ENCODE results near the gene SRGAP1.
"Not testable (repeated sequence)": the region's sequence is repeated elsewhere in the genome, so short reads cannot be mapped to it uniquely, and the experiment has no call there.

Gene SRGAP1

GRCh38 chr12:63841571-63841970 is 2.9 kb upstream of the SRGAP1 start:
- Histone ChIP-seq H3K27ac (replicated peaks; ENCODE audit: low read length) (no peak overlapping the region), H2BK120ac (ENCODE audit: low read depth, low read length) (no peak overlapping the region), H3K23ac (ENCODE audit: low read depth, low read length, poor library complexity) (no peak overlapping the region), H2BK15ac (ENCODE audit: low read length) (no peak overlapping the region), H3K4me2 (ENCODE audit: insufficient read depth, low read length, poor library complexity, severe bottlenecking) (no peak overlapping the region), H3K9me3 (replicated peaks in 1 of 2; ENCODE audit: control insufficient read depth in 2 of 2, insufficient read depth in 1 of 2, low read depth in 1 of 2, low read length in 2 of 2) (no peaks in the 10 kb centered on the region), H2AFZ (ENCODE audit: low read length) (no peak overlapping the region), H4K91ac (ENCODE audit: low read depth, low read length, poor library complexity) (no peak overlapping the region), H3K4ac (ENCODE audit: low read length) (no peak overlapping the region), H3K4me1 (ENCODE audit: control insufficient read depth in 2 of 2, insufficient read depth in 1 of 2, low read depth in 1 of 2, low read length in 2 of 2) (peaks cover 2 to 3% of the 10 kb centered on the region in 2 donors), H2AK5ac (ENCODE audit: low read depth, low read length) (no peak overlapping the region), H3K36me3 (replicated peaks in 1 of 2; ENCODE audit: control insufficient read depth in 2 of 2, insufficient read depth in 2 of 2, low read length in 2 of 2) (no peaks in the 10 kb centered on the region), H2BK5ac (ENCODE audit: low read length) (no peak overlapping the region), H3K79me1 (ENCODE audit: low read depth, low read length) (no peaks in the 10 kb centered on the region), H3K9ac (ENCODE audit: low read depth, low read length, poor library complexity) (no peak overlapping the region), H2BK12ac (ENCODE audit: low read length) (no peak overlapping the region), H3K4me3 (ENCODE audit: low read length in 2 of 2) (no peak overlapping the region), H3K18ac (ENCODE audit: low read length) (no peak overlapping the region), H4K8ac (ENCODE audit: low read depth, low read length) (no peak overlapping the region), H3K14ac (ENCODE audit: low read length) (no peak overlapping the region), H3K27me3 (ENCODE audit: control insufficient read depth in 3 of 3, insufficient read depth in 3 of 3, low read depth in 1 of 3, low read length in 3 of 3) (no peaks in the 10 kb centered on the region)
- WGBS, 2 donors (ENCODE audit: extremely low coverage in 2 of 2, insufficient read length in 2 of 2, insufficient replicate concordance in 1 of 2) = no CpG with 5 or more reads among the region's 4 CpGs
- no peak for DNase-seq (ENCODE audit: low spot score)

GRCh38 chr12:63842750-63843149 is 1.8 kb upstream of the SRGAP1 start:
- no CpG with 5 or more reads among the region's 17 CpGs for WGBS, 2 donors (ENCODE audit: extremely low coverage in 2 of 2, insufficient read length in 2 of 2, insufficient replicate concordance in 1 of 2)
- not testable (repeated sequence) for H3K9ac ChIP-seq (ENCODE audit: low read depth, low read length, poor library complexity); H3K4me1 ChIP-seq (ENCODE audit: control insufficient read depth in 2 of 2, insufficient read depth in 1 of 2, low read depth in 1 of 2, low read length in 2 of 2); H3K9me3 ChIP-seq (replicated peaks in 1 of 2; ENCODE audit: control insufficient read depth in 2 of 2, insufficient read depth in 1 of 2, low read depth in 1 of 2, low read length in 2 of 2); DNase-seq (ENCODE audit: low spot score); H3K14ac ChIP-seq (ENCODE audit: low read length); H3K27ac ChIP-seq (replicated peaks; ENCODE audit: low read length); H3K4ac ChIP-seq (ENCODE audit: low read length); H3K23ac ChIP-seq (ENCODE audit: low read depth, low read length, poor library complexity); H3K18ac ChIP-seq (ENCODE audit: low read length); H3K36me3 ChIP-seq (replicated peaks in 1 of 2; ENCODE audit: control insufficient read depth in 2 of 2, insufficient read depth in 2 of 2, low read length in 2 of 2); H4K8ac ChIP-seq (ENCODE audit: low read depth, low read length); H2BK120ac ChIP-seq (ENCODE audit: low read depth, low read length); H3K27me3 ChIP-seq (ENCODE audit: control insufficient read depth in 3 of 3, insufficient read depth in 3 of 3, low read depth in 1 of 3, low read length in 3 of 3); H2AK5ac ChIP-seq (ENCODE audit: low read depth, low read length); H2BK15ac ChIP-seq (ENCODE audit: low read length); H3K79me1 ChIP-seq (ENCODE audit: low read depth, low read length); H4K91ac ChIP-seq (ENCODE audit: low read depth, low read length, poor library complexity); H2BK5ac ChIP-seq (ENCODE audit: low read length); H2BK12ac ChIP-seq (ENCODE audit: low read length); H3K4me2 ChIP-seq (ENCODE audit: insufficient read depth, low read length, poor library complexity, severe bottlenecking); H3K4me3 ChIP-seq (ENCODE audit: low read length in 2 of 2)
- H2AFZ ChIP-seq (ENCODE audit: low read length) = peak overlapping the region; percentile 99

- no peak for DNase-seq (ENCODE audit: low spot score)
- no peak overlapping the region for H3K4ac ChIP-seq (ENCODE audit: low read length)
- peak overlapping the region; percentile 70 for H3K18ac ChIP-seq (ENCODE audit: low read length)
- no peaks in the 10 kb centered on the region for H3K9me3 ChIP-seq (replicated peaks in 1 of 2; ENCODE audit: control insufficient read depth in 2 of 2, insufficient read depth in 1 of 2, low read depth in 1 of 2, low read length in 2 of 2)
- no peaks in the 10 kb centered on the region for H3K36me3 ChIP-seq (replicated peaks in 1 of 2; ENCODE audit: control insufficient read depth in 2 of 2, insufficient read depth in 2 of 2, low read length in 2 of 2)
- no peak overlapping the region for H4K91ac ChIP-seq (ENCODE audit: low read depth, low read length, poor library complexity)
- no CpG with 5 or more reads among the region's 28 CpGs for whole genome bisulfite sequencing, 2 donors (ENCODE audit: extremely low coverage in 2 of 2, insufficient read length in 2 of 2, insufficient replicate concordance in 1 of 2)
- H2AFZ ChIP-seq (ENCODE audit: low read length) = peak overlapping the region; percentile 99
- no peak overlapping the region for H2BK120ac ChIP-seq (ENCODE audit: low read depth, low read length)
- H3K23ac ChIP-seq (ENCODE audit: low read depth, low read length, poor library complexity) = peak overlapping the region; percentile 86
- H2BK5ac ChIP-seq (ENCODE audit: low read length) = no peak overlapping the region
- H2AK5ac ChIP-seq (ENCODE audit: low read depth, low read length) = no peak overlapping the region
- H3K14ac ChIP-seq (ENCODE audit: low read length) = no peak overlapping the region
- peak overlapping the region; percentile 71 for H3K4me2 ChIP-seq (ENCODE audit: insufficient read depth, low read length, poor library complexity, severe bottlenecking)
- H3K4me3 ChIP-seq (ENCODE audit: low read length in 2 of 2) = peak overlapping the region; percentile 77 to 93
- H3K9ac ChIP-seq (ENCODE audit: low read depth, low read length, poor library complexity) = no peak overlapping the region
- H2BK15ac ChIP-seq (ENCODE audit: low read length) = no peak overlapping the region
- H3K27me3 ChIP-seq (ENCODE audit: control insufficient read depth in 3 of 3, insufficient read depth in 3 of 3, low read depth in 1 of 3, low read length in 3 of 3) = no peaks in the 10 kb centered on the region
- H3K27ac ChIP-seq (replicated peaks; ENCODE audit: low read length) = peak overlapping the region; percentile 54
- H2BK12ac ChIP-seq (ENCODE audit: low read length) = no peak overlapping the region
- H3K4me1 ChIP-seq (ENCODE audit: control insufficient read depth in 2 of 2, insufficient read depth in 1 of 2, low read depth in 1 of 2, low read length in 2 of 2) = peaks cover 2 to 6% of the 10 kb centered on the region in 2 donors
- no peaks in the 10 kb centered on the region for H3K79me1 ChIP-seq (ENCODE audit: low read depth, low read length)
- no peak overlapping the region for H4K8ac ChIP-seq (ENCODE audit: low read depth, low read length)
Observed at GRCh38 chr12:63843254-63843720, 1.2 kb upstream of the SRGAP1 start.

DNA sequence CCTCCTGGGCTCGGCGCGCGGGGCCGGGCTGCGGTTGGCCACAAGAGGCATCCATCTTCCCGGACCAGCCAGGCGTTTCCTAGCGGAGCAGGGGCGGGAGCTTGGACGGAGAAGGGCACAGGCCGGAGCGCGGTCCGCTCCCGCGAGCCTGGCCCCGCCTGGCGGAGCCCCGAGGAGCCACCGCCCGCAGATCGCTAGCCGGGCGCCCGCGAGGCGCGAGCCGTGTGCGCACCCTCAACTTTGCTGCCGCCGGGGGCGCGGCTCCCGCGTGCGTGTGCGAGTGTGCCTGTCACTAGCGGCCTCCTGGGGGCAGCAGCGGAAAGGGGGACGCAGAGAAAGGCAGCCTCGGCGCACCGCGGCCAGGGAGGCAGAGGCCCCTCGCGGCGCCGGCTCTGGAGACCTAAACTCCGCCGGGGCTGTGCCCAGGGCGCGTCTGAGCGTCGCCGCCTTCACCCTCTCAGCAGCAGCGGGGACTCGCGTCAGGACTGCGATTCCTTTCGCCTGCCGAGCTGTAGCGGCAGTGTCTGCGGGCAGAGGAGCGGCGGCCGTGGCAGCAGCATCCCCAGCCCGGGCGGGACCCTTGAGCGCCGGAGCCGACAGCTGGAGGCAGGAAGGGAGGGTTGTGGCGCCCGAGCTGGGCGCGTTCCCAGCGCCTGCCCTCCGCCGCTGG is 644 bp upstream of the SRGAP1 start:
- Histone ChIP-seq H3K36me3 (replicated peaks in 1 of 2; ENCODE audit: control insufficient read depth in 2 of 2, insufficient read depth in 2 of 2, low read length in 2 of 2) (no peaks in the 10 kb centered on the region), H3K4me1 (ENCODE audit: control insufficient read depth in 2 of 2, insufficient read depth in 1 of 2, low read depth in 1 of 2, low read length in 2 of 2) (peaks cover 2 to 6% of the 10 kb centered on the region in 2 donors), H3K4ac (ENCODE audit: low read length) (no peak overlapping the region), H3K23ac (ENCODE audit: low read depth, low read length, poor library complexity) (peak overlapping the region; percentile 86), H2BK5ac (ENCODE audit: low read length) (peak overlapping the region; percentile 68), H3K9ac (ENCODE audit: low read depth, low read length, poor library complexity) (peak overlapping the region; percentile 98), H4K91ac (ENCODE audit: low read depth, low read length, poor library complexity) (no peak overlapping the region), H3K27me3 (ENCODE audit: control insufficient read depth in 3 of 3, insufficient read depth in 3 of 3, low read depth in 1 of 3, low read length in 3 of 3) (no peaks in the 10 kb centered on the region), H3K18ac (ENCODE audit: low read length) (peak overlapping the region; percentile 100), H2BK12ac (ENCODE audit: low read length) (peak overlapping the region; percentile 52), H2AFZ (ENCODE audit: low read length) (peak overlapping the region; percentile 99), H2BK120ac (ENCODE audit: low read depth, low read length) (peak overlapping the region; percentile 67), H2AK5ac (ENCODE audit: low read depth, low read length) (no peak overlapping the region), H3K4me2 (ENCODE audit: insufficient read depth, low read length, poor library complexity, severe bottlenecking) (peak overlapping the region; percentile 71), H3K14ac (ENCODE audit: low read length) (peak overlapping the region; percentile 99), H3K9me3 (replicated peaks in 1 of 2; ENCODE audit: control insufficient read depth in 2 of 2, insufficient read depth in 1 of 2, low read depth in 1 of 2, low read length in 2 of 2) (no peaks in the 10 kb centered on the region), H3K27ac (replicated peaks; ENCODE audit: low read length) (peak overlapping the region; percentile 67), H4K8ac (ENCODE audit: low read depth, low read length) (no peak overlapping the region), H3K4me3 (ENCODE audit: low read length in 2 of 2) (peak overlapping the region; percentile 77 to 93), H2BK15ac (ENCODE audit: low read length) (peak overlapping the region; percentile 92), H3K79me1 (ENCODE audit: low read depth, low read length) (no peaks in the 10 kb centered on the region)
- no CpG with 5 or more reads among the region's 80 CpGs for WGBS, 2 donors (ENCODE audit: extremely low coverage in 2 of 2, insufficient read length in 2 of 2, insufficient replicate concordance in 1 of 2)
- DNase-seq (ENCODE audit: low spot score) = peak; percentile 92

Data from neuronal stem cell (in vitro differentiated cells).